SK-N-MC (cell line): ENCODE measurements around the gene CGREF1.
A peak's percentile ranks its signal among the peaks of the same experiment; 100 is the strongest.

Experiments used
- DNase-seq: peaks from one replicate; pipeline ENCODE4 v3.0.0-alpha.2; 2011; ENCODE audit warnings: low read depth, low spot score
- H3K27ac ChIP-seq: fragments of 200-600 bp; sonication (generic); 2 replicates; pipeline ENCODE4 v1.5.1; 2016; ENCODE audit warnings: mixed run types
- H3K36me3 ChIP-seq: fragments of 200-600 bp; sonication (generic); 2 replicates; pipeline ENCODE4 v1.6.1; 2017; ENCODE audit warnings: antibody characterized with exemption, low read length, mixed read lengths; ENCODE audit not compliant: insufficient read depth
- H3K4me3 ChIP-seq: fragments of 200-600 bp; sonication (generic); 2 replicates; pipeline ENCODE4 v1.5.1; 2016
- H3K9ac ChIP-seq: fragments of 200-600 bp; sonication (generic); 2 replicates; pipeline ENCODE4 v1.8.0; 2017; ENCODE audit warnings: mixed run types, mixed read lengths; ENCODE audit not compliant: insufficient read length
- H3K9me3 ChIP-seq: fragments of 200-600 bp; sonication (generic); 2 replicates; pipeline ENCODE4 v1.6.1; 2017; ENCODE audit warnings: low read depth, mild to moderate bottlenecking, antibody characterized with exemption, low read length, moderate library complexity, mixed read lengths
- EZH2 ChIP-seq: fragments of 200-600 bp; sonication (generic); IDR thresholded peaks from one replicate; pipeline ENCODE4 v1.6.1; 2017; ENCODE audit warnings: antibody characterized with exemption
- FOXP2 ChIP-seq: optimal IDR thresholded peaks from 2 replicates; pipeline ENCODE3; 2011; ENCODE audit warnings: mild to moderate bottlenecking, moderate library complexity; ENCODE audit not compliant: insufficient read depth; ENCODE audit errors: extremely low read length, control extremely low read depth
- POLR2AphosphoS5 ChIP-seq: IDR thresholded peaks from 2 replicates; pipeline ENCODE4 v1.6.1; 2012; ENCODE audit warnings: mild to moderate bottlenecking, low read depth, low read length, borderline replicate concordance

The CGREF1 gene

DNA sequence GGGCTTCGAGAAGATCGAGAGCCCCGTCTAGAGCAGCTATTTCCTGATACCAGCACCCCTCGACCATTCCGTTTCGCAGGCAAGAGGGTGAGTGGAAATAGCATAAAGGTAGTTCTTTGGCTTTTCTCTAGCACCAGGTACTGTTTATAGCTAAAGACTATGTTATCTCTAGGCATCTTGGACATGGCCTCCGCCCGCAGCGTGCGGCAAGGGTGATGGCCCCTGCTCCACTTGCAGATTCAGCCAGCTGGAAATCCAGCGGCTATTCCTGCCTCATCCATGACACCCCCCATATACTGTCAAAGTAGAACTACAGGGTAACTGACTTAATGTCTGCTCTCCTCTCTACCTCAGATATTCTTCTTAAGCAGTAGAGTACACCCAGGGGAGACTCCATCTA is 64.2 kb downstream of the CGREF1 start:
- TF ChIP-seq FOXP2 (no peak), POLR2AphosphoS5 (no peak), EZH2 (no peak)
- no peak overlapping the region for H3K9ac ChIP-seq
- no peak for DNase-seq

DNA sequence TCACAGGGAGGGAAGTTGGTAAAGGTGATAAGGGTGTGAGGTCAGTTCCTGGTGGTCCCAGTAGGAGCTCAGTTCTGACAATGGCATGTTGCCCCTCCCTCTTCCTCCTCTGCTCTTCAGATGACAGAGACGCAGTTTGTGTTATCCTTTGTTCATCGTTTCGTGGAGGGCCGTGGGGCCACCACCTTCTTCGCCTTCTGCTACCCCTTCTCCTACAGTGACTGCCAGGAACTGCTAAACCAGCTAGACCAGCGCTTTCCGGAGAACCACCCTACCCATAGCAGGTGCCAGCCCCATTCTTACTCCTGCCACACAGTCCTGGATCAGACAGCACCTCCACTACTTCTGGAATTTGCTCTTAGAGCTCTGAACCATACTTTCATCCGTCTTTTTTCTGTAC is 65.2 kb downstream of the CGREF1 start:
- H3K9ac ChIP-seq = no peak overlapping the region
- no peak overlapping the region for H3K4me3 ChIP-seq
- no peak for DNase-seq
- no peak for TF ChIP-seq FOXP2
- no peak for TF ChIP-seq POLR2AphosphoS5
- TF ChIP-seq EZH2 = no peak
- H3K36me3 ChIP-seq = peaks cover 42% of the 10 kb centered on the region
- H3K27ac ChIP-seq = no peak overlapping the region
- no peaks in the 10 kb centered on the region for H3K9me3 ChIP-seq

More for the DNA sequence above, 64.2 kb downstream of the CGREF1 start:
- Histone ChIP-seq H3K4me3 (no peak overlapping the region), H3K36me3 (peaks cover 50% of the 10 kb centered on the region), H3K27ac (no peak overlapping the region), H3K9me3 (no peaks in the 10 kb centered on the region)

DNA sequence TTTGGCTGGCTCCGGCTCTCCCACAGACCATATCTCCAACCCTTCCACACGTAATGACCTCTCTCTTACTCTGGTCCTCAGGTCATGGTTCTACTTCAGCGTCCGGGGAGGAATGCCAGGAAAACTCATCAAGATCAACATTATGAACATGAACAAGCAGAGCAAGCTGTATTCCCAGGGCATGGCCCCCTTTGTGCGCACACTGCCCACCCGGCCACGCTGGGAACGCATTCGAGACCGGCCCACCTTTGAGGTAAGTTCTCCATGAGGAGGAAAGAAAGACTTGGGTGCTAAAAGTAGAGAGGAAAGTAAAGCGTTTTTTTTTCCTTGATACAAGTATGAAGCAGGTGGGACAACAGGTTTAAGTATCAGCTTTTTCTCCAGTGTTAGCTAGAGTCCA is 65.6 kb downstream of the CGREF1 start:
- Histone ChIP-seq H3K9me3 (no peaks in the 10 kb centered on the region), H3K9ac (no peak overlapping the region), H3K4me3 (no peak overlapping the region), H3K27ac (no peak overlapping the region), H3K36me3 (peaks cover 40% of the 10 kb centered on the region)
- no peak for TF ChIP-seq EZH2
- TF ChIP-seq FOXP2 = no peak
- no peak for TF ChIP-seq POLR2AphosphoS5
- no peak for DNase-seq

- TF ChIP-seq EZH2 (no peak), POLR2AphosphoS5 (no peak), FOXP2 (no peak)
- no peak for DNase-seq
- Histone ChIP-seq H3K4me3 (peak overlapping the region; percentile 95), H3K9me3 (no peaks in the 10 kb centered on the region), H3K27ac (no peak overlapping the region), H3K36me3 (peaks cover 30% of the 10 kb centered on the region), H3K9ac (peak overlapping the region; percentile 81)
These were observed 66.9 kb downstream of the CGREF1 start for GRCh38 chr2:27051902-27052645.

DNA sequence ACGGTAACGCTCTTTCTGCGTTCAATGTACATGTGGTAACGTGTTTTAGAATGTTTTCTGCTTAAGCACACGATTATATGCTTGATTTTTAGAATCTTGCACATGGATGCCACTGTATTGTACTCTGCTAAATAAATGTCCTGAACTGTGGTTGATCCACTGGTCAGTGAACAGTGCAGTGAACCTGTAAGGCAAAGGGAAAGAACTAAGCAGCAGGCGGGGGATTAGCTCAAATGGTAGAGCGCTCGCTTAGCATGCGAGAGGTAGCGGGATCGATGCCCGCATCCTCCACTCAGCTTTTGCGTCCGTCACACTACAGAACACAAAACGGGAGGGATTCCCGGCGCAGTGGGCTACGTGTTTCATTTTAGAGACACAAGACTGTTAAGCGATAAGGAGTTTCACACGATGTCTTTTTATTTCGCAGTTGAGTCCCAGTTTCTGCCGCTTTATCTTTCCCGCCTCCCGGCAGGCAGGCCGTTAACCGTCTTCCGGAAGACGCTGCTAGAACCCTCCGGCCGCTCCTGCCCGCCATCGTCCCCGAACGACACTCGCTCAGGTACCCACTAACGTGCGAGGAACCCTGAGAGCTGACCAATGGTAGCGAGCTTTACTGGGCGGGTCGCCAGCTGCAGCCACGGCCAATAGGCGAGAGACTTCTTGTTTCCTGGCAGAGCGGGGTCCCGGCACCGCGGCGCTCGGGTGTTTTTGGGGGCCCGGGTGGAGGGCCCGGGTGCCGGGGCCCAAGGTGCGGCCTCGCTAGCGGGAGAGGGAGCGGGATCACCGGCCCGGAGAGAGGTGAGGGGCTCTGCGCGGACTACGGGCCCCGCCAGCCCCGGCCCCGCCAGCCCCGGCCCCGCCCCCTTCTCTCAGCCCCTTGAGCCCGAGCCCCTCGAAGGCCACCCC is 67.7 kb downstream of the CGREF1 start, which contains the start of gene AGBL5:
Gene AGBL5 (plus strand): TSS at position 673 of the 906 bp plus-strand sequence. CDS start 1,291 bp downstream, outside the sequence.
- Histone ChIP-seq H3K27ac (peak within 1 kb of the TSS; percentile 97), H3K4me3 (peak within 1 kb of the TSS; percentile 95), H3K9me3 (no peaks in the 10 kb centered on the region), H3K36me3 (peaks cover 22% of the 10 kb centered on the region), H3K9ac (peak within 1 kb of the TSS; percentile 81)
- DNase-seq = peak; percentile 93
- TF ChIP-seq EZH2 = no peak
- TF ChIP-seq POLR2AphosphoS5 = peak; percentile 80
